ENCODE results near the gene PRPF8. TPM values are rescaled to one million over a fixed set of nuclear protein-coding genes. Genes with fewer than 3 reads are reported as not detected.

The PRPF8 gene
- total and polyA plus RNA-seq, 2 of the 13 experiments (the other 11 are each of a cell fraction or from before 2014, with no cell fraction given): 112 to 179 TPM

DNA sequence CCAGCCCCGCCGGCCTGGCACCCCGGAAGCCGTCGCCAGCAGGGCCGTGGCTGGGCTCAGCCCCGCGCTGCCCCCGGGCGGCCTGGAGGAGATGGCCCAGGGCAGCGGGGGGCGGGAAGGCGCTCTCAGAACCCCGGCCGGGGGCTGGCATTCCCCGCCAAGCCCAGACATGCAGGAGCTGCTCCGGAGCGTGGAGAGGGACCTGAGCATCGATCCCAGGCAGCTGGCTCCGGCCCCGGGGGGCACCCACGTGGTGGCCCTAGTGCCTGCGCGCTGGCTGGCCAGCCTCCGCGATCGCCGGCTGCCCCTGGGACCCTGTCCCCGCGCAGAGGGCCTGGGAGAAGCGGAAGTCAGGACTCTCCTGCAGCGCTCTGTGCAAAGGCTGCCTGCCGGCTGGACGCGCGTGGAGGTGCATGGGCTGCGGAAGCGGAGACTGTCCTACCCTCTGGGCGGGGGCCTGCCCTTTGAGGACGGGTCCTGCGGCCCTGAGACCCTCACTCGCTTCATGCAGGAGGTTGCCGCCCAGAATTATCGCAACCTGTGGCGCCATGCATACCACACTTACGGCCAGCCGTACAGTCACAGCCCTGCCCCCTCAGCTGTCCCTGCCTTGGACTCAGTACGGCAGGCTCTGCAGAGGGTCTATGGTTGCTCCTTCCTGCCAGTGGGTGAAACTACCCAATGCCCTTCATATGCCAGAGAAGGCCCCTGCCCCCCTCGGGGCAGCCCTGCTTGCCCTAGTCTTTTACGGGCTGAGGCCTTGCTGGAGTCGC is 40.4 kb upstream of the PRPF8 start (continued):
- TF ChIP-seq, protein P1, sequence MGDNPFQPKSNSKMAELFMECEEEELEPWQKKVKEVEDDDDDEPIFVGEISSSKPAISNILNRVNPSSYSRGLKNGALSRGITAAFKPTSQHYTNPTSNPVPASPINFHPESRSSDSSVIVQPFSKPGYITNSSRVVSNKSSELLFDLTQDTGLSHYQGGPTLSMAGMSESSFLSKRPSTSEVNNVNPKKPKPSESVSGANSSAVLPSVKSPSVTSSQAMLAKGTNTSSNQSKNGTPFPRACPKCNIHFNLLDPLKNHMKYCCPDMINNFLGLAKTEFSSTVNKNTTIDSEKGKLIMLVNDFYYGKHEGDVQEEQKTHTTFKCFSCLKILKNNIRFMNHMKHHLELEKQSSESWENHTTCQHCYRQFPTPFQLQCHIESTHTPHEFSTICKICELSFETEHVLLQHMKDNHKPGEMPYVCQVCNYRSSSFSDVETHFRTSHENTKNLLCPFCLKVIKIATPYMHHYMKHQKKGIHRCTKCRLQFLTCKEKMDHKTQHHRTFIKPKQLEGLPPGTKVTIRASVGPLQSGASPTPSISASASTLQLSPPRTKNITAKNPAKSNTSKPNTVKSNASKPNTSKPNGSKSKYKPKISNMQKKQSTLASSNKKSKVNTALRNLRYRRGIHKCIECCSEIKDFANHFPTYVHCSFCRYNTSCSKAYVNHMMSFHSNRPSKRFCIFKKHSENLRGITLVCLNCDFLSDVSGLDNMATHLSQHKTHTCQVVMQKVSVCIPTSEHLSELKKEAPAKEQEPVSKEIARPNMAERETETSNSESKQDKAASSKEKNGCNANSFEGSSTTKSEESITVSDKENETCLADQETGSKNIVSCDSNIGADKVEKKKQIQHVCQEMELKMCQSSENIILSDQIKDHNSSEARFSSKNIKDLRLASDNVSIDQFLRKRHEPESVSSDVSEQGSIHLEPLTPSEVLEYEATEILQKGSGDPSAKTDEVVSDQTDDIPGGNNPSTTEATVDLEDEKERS (CRISPR knock-in tag; IDR thresholded peaks at IDR 0.05): no peak
- 0 out of 2 replicates have a peak, but pooled peaks have one; percentile 5 for TF ChIP-seq FOXO1 (CRISPR knock-in tag; IDR thresholded peaks at IDR 0.05)
- TF ChIP-seq ATF7 (IDR thresholded peaks at IDR 0.05): no peak
- TF ChIP-seq ATF7 (CRISPR knock-in tag; IDR thresholded peaks at IDR 0.05): no peak
- TF ChIP-seq CENPX (CRISPR knock-in tag; IDR thresholded peaks at IDR 0.05): no peak
- 0 out of 2 replicates have a peak, but pooled peaks have one; percentile 38 for TF ChIP-seq ZMYM4 (CRISPR knock-in tag; IDR thresholded peaks at IDR 0.05)
- TF ChIP-seq BHLHE40 (IDR thresholded peaks at IDR 0.05; ENCODE audit: low read length): no peak
- 0 out of 2 replicates have a peak, but pooled peaks have one; percentile 27 for TF ChIP-seq SKIL (CRISPR knock-in tag; IDR thresholded peaks at IDR 0.05; ENCODE audit: borderline replicate concordance)
- TF ChIP-seq ZBTB46 (CRISPR knock-in tag; IDR thresholded peaks at IDR 0.05; ENCODE audit: borderline replicate concordance): no peak
- TF ChIP-seq, protein P2, sequence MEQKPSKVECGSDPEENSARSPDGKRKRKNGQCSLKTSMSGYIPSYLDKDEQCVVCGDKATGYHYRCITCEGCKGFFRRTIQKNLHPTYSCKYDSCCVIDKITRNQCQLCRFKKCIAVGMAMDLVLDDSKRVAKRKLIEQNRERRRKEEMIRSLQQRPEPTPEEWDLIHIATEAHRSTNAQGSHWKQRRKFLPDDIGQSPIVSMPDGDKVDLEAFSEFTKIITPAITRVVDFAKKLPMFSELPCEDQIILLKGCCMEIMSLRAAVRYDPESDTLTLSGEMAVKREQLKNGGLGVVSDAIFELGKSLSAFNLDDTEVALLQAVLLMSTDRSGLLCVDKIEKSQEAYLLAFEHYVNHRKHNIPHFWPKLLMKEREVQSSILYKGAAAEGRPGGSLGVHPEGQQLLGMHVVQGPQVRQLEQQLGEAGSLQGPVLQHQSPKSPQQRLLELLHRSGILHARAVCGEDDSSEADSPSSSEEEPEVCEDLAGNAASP (CRISPR knock-in tag; IDR thresholded peaks at IDR 0.05; ENCODE audit: borderline replicate concordance): no peak
- TF ChIP-seq ZNF766 (CRISPR knock-in tag; IDR thresholded peaks at IDR 0.05; ENCODE audit: borderline replicate concordance): no peak
- no peak for TF ChIP-seq MLLT10 (CRISPR knock-in tag; IDR thresholded peaks at IDR 0.05)
- no peak for TF ChIP-seq ZNF414 (CRISPR knock-in tag; IDR thresholded peaks at IDR 0.05)
- TF ChIP-seq GABPB1 (CRISPR knock-in tag; IDR thresholded peaks at IDR 0.05): peak; percentile 80
- no peak for TF ChIP-seq RXRB (CRISPR knock-in tag; IDR thresholded peaks at IDR 0.05; ENCODE audit: borderline replicate concordance)
- TF ChIP-seq, protein P3, sequence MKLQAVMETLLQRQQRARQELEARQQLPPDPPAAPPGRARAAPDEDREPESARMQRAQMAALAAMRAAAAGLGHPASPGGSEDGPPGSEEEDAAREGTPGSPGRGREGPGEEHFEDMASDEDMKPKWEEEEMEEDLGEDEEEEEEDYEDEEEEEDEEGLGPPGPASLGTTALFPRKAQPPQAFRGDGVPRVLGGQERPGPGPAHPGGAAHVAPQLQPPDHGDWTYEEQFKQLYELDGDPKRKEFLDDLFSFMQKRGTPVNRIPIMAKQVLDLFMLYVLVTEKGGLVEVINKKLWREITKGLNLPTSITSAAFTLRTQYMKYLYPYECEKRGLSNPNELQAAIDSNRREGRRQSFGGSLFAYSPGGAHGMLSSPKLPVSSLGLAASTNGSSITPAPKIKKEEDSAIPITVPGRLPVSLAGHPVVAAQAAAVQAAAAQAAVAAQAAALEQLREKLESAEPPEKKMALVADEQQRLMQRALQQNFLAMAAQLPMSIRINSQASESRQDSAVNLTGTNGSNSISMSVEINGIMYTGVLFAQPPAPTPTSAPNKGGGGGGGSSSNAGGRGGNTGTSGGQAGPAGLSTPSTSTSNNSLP (IDR thresholded peaks at IDR 0.05; ENCODE audit: low read depth, low read length): no peak
- peak; percentile 14; the same call in 1 of the 2 replicates for TF ChIP-seq ZNF263 (CRISPR knock-in tag; IDR thresholded peaks at IDR 0.05)
- peak; percentile 36; the same call in 1 of the 2 replicates for TF ChIP-seq ZMAT3 (CRISPR knock-in tag; conservative IDR thresholded peaks at IDR 0.05)
